Gastrocnemius medialis (tissue), 4 donors: ENCODE measurements around the gene CRLF3.

Source experiments
- POLR2A ChIP-seq, 2 donors: fragments of 450-650 bp; IDR thresholded peaks; one replicate each; pipeline ENCODE4 v1.6.1; 2017; ENCODE audit warnings: antibody characterized with exemption in 2 of 2, mild to moderate bottlenecking in 2 of 2, moderate library complexity in 2 of 2
- TF ChIP-seq, protein P1 (sequence below), 5 experiments: fragments of 450-650 bp in 3 of 5; fragments of 200-600 bp in 2 of 5; sonication (generic) in 2 of 5; IDR thresholded peaks in 4 of 5; conservative IDR thresholded peaks in 1 of 5; 1 replicate in 4 of 5; 2 replicates in 1 of 5; pipeline ENCODE4 v1.5.1; 2016 to 2019; ENCODE audit warnings: antibody characterized with exemption in 5 of 5, mild to moderate bottlenecking in 3 of 5, moderate library complexity in 3 of 5

DNA sequence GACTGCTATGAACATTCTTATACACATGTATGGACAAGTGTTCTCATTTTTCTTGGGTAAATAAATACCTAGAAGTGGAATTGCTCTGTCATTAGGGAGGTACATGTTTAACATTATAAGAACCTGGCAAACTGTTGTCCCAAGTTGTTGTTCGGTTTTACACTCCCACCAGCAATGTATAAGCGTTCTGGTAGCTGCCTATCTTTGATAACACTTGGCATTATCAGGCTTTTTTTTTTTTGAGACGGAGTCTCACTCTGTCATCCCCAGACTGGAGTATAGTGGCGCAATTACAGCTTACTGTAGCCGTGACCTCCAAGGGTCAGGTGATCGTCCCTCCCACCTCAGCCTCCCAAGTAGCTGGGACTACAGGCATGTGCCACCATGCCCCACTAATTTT lies 23.5 kb upstream of the CRLF3 start:
- no peak for TF ChIP-seq POLR2A (IDR thresholded peaks at IDR 0.05)
- TF ChIP-seq, protein P1, sequence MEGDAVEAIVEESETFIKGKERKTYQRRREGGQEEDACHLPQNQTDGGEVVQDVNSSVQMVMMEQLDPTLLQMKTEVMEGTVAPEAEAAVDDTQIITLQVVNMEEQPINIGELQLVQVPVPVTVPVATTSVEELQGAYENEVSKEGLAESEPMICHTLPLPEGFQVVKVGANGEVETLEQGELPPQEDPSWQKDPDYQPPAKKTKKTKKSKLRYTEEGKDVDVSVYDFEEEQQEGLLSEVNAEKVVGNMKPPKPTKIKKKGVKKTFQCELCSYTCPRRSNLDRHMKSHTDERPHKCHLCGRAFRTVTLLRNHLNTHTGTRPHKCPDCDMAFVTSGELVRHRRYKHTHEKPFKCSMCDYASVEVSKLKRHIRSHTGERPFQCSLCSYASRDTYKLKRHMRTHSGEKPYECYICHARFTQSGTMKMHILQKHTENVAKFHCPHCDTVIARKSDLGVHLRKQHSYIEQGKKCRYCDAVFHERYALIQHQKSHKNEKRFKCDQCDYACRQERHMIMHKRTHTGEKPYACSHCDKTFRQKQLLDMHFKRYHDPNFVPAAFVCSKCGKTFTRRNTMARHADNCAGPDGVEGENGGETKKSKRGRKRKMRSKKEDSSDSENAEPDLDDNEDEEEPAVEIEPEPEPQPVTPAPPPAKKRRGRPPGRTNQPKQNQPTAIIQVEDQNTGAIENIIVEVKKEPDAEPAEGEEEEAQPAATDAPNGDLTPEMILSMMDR (IDR thresholded peaks at IDR 0.05 in 4 of 5, conservative IDR thresholded peaks at IDR 0.05 in 1 of 5), result no peak
